ENCODE measurements around the gene DCAF5.
A peak's percentile ranks its signal among the peaks of the same experiment; 100 is the strongest.

DCAF5 gene

DNA sequence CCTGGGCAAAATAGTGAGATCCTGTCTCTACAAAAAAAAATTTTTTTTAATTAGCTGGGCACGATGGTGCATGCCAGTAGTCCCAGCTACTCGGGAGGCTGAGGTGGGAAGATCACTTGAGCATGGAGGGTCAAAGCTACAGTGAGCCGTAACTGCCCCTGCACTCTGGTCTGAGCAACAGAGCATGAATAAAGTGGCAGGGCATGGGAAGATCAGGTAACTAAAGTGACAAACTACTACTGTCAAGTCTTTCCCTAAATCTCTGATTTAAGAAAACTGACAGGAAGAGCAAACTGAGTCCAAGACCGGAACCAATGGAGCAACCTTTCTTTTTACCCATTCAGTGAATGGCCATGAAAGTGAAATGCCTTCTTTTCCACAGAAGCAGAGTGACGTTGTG is 10.8 kb downstream of the DCAF5 start:
- DNase-seq: no peak

DNA sequence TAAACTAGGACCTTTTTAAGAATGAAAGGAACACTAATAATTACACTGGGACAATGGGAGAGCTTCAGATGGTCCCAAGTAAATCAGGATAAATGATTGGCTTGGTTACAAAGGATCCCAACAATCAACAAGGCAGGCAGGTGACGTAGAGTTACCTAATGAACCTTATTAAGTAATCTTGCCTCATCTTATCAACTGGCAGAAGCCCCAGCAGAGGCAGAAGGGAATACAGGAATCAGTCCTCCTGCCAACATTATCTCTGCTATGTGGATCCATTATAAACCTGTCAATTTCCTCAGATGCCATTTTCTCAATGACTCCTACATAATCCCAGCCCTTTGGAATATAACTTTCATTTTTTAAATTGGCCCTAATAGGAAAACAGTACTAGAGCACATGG is 11.4 kb downstream of the DCAF5 start:
- no peak for DNase-seq

DNA sequence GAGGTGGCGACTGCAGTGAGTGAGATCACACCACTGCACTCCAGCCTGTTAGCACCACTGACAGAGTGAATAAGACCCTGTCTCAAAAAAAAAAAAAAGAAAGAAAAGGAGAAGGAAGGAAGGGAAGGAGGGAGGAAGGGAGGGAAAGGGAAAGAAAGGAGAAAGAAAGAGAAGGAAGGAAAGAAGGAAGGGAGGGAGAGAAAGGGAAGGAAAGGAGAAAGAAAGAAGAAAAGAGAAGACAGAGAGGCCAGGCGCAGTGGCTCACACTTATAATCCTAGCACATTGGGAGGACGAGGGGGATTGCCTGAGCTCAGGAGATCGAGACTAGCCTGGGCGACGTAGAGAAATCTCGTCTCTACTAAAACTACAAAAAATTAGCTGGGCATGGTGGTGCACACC is 13.2 kb downstream of the DCAF5 start:
- DNase-seq: no peak

DNA sequence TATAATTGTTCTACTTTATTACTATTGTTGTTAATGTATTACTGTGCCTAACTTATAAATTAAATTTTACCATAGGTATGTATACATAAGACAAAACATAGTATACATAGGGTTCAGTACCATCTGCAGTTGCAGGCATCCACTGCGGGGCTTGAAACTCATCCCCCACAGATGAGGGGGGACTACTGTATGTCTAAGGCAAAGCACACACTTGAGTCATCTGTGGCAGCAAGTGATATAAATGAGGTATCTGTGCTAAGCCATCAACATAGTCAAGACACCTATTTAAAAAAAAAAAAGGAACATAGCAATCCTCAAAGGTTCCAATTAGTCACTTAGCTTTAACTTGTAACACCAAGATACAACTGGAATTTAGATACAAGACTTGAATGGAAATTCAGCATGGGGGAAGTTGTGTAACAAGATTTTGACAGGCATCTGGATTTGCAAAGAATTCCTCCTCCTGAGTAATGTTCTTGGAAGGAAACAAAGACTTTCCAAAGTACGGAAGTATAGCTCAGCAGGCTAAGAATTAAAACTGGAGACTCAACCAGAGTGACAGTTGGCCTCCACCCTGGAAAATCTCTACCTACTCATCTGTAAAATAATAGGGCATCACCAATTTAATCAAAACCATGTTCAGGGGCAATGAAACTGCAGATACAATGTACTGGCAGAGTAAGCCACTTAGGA is 14.9 kb downstream of the DCAF5 start:
- DNase-seq: peak; percentile 40

DNA sequence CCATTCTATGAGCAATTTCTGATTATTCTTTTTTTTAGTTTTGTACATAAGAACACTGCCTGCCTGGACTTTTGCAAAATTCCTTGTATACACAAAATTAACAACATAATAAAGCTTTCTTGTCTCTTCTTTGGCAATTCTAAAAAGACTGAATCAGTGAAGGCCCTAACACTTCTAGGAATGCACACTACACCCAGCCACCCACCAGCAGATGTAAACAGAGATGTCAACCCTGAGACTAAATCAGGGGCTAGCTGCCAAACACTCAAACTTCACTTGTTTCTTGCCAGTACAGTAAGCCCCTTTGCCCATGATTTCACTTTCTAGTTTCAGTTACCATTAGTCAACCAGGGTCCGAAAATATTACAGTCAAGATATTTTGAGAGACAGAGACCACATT is 15.5 kb downstream of the DCAF5 start:
- no peak for DNase-seq

DNA sequence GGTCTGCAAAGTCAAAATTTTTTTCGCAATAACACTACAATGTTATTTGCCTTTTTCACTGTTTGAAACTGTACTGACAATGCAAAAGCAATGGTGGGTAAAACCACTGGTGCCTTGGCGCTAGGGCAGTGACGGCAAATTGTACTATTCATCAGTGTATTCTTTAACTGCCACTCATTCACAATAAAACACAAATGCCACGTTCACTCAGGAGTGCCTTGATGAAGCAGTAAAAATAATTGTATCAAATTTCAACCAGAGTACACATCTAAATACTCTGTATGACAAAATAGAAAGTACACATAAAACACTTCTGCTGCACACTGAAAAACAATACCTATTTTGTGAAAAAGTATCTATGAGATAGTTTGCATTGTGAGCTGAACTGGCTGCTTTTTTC is 17.8 kb downstream of the DCAF5 start:
- no peak for DNase-seq

DNA sequence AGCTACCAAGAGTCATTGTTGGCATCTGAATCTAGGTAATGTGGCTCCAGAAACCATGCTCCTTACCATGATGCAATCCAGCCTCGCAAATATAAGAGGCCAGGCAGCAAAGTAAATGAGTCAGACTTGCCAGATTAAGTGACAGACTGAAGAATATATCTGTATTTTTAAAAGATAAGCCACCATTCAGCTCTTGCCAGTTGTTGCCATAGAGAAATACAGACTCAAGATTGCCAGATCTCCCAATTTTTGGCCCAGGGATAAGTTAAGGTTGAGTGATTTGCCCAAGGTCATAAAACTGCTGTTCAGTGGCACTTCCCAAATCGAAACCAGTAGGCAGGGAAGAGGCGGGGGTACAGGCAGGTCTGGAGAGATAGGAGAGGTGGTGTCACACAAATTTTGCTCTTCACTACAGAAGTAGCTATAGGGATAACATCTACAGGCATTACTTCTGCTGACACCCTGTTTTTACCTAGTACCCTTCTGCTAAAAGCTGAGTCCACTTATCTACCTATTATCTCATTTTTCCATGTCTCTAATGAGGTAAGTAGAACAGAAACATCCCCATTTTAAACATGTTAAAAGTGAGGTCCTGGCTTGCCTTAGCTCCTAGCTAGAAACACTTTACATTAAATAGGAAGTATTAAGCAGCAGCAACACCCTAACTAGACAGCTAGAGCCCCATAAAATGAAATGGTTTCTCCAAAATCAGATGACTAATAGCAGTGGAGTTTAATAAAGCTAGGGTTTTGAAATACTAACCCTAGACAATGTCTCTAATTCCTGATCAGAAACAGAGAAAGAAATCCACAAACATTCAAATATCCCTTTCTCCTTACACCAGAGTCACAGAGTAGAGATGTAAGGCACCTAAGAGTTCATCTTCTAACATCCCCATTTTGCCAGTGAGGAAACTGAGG is 19.5 kb downstream of the DCAF5 start:
- peak; percentile 31 for DNase-seq

DNA sequence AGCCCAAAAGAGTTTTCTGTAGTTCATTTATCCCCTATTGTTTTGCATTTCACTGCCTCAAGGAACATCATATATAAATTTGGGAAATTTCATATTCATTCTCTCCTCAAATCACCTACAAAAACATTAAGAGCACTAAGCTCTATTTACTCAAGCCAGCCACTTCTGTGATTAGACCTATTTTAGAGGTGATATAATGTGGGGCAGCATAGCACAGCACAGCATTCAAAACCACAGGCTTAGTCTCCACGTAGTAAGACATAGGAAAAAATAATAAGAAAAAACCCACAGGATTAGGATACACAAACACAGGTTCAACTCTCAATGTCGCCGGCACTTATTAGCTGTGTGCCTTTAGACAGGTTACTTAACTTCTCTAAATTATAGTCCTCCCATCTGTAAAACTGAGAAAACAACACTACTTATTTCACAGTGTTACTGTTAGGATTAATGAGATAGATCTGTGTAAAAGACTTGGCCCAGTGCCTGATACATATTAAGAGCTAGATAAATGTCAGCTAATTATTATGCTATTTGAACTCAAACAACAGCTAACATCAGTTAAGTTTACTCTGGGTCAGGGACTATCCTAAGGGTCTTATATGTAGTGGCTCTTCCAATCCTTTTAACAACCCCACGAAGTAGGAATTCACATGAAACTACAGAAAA is 20.3 kb downstream of the DCAF5 start:
- DNase-seq: no peak

DNA sequence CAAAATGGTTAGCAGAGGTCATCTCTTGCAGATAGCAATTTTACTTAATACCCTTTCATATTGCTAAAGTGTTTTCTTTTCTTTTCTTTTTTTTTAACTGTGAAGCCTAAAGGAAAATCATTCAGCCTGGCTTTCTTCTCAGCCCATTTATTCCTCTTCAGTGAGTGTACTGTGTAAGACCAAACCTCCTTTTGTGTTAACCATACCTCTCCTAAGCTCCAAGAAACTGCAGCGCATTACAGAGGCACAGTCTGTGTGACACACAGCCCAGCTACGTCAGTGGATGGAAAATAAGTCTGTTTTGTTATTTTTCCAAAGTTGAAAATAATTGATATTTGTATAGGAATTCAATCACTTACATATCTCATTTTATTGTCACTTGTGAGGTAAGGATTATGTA is 21.7 kb downstream of the DCAF5 start:
- no peak for DNase-seq

DNA sequence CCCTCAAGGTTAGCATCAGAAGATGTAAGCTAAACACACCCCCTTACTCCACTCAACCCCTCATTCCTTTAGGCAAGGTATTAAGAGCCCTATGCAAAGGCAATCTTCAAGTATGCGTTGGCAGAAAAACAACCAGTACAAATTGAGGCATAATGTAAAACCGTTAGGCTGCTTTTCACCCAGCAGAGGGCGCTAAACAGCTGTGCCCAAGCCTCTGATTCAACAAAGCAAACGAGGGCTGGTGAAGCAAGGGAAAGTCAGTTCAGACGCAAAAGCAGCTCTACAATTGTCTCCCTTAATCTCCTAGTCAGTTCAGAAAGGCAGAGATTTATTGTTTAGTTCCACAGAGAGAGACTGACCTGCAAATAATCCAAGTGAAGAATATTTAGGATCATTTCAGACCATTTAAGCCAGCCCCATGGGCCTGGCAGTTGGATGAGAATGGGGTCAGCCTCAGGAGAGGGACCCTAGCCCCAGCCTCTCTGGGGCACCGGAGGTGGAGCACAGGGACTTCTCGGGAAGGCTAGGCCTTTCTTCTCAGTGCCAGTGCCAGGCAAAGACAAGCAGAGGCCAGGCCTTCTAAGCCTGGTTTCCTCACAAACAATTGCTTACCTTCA is 23.5 kb downstream of the DCAF5 start:
- DNase-seq: peak; percentile 79

DNA sequence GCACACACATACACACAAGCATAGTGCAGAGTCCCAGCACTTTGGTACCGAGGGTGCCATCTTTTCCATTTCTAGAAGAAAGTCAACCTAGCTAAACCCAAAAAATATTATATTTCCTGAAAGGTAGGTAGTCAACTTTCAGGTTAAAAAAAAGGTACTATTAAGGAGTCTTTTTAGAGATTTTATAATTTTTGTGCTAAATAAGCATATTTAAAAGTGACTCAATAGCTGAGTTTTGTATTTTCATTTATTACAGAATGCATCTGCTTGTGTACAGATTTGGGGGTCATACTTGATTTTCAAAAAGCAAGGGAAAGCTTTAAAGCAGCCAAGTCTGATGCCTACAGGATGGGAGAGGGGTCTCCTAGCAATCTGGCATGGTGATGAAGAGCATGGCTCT is 34.6 kb downstream of the DCAF5 start:
- DNase-seq: no peak

DNA sequence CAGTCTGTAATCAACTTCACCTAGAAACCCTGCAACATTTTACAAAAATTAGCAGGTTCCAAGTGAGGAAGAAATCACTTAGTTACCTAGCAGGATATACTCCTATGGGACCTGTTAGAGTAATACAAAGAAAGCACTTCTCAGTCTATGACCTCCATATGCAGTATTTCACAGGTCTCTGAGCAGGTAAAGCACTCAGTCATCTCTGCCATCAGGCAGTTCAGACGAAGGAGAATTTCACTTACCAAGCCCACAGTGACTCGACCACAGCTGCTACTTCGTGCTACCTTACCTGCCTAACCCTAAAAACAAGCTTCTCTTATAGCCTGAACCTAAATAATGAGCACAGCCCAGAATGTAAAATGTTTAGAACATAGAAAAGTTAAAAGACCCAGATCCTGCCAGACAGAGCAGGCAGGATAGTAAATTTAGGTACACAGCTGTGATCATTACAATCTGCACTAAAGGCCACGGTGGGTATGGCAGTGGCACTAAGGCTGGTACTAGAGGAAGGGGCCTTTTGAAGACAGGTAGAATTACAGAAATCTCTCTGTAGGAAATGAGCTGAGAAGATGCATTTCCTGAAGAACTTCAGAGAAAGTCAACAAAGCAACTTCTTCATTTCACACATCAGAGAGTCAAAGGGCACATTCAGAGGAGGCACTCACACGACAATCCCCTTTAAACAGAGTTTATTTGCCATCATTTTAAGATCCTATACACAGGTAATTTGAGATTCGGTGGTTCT is 35.7 kb downstream of the DCAF5 start:
- DNase-seq: no peak

DNA sequence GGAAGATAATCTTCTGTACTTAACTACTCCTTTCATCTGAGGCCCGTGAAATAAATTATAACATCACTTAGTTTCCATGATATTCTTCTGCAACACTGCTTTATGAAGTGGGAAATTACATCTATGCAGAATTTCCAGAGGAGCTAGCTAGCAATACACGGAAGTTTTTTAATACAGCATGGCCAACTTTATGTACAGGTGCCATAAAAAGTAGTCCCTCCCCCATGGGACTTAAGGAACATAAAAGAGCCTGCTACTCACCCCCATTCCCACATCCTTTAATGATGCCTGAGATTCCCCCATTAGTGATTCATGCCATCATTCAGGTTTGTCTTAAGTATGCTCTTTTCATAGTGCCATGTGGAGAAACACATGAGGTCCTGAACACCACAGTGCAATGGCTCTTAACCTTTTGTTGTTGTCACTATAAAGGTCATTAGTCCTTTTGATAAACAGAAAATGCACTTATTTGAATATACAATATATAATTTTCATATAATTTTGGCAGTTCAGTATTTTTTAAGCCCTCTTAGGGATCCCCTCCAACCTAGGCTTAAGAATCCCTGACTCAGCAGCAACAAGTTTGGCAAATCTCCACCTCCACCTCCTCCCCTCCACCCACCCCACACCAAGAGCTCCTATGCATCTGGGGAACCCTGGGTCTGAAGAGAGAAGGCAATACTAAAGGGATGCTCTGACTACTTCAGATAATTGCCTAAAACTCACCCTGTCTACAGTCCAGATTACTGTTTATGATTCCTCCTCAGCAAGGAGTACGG is 37.3 kb downstream of the DCAF5 start:
- no peak for DNase-seq

DNA sequence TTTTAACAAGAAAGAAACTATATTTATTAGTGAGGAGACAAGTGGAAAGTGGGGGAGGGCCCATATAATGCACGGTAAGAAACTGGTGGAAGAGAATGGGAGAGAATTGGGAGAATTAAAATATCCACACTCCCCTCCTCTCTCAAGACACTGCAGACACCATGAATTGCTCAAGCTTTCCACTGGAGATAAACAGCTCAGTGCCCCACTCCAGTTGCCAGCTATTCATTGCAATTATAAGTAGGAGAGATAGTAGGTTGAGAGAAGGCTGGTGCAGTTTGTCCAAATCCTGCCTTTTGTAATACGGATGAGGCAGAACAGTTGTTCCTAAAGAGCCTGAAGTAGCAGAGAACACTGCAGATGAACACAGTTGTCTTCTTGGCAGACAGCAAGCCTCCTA is 38.2 kb downstream of the DCAF5 start:
- no peak for DNase-seq

DNA sequence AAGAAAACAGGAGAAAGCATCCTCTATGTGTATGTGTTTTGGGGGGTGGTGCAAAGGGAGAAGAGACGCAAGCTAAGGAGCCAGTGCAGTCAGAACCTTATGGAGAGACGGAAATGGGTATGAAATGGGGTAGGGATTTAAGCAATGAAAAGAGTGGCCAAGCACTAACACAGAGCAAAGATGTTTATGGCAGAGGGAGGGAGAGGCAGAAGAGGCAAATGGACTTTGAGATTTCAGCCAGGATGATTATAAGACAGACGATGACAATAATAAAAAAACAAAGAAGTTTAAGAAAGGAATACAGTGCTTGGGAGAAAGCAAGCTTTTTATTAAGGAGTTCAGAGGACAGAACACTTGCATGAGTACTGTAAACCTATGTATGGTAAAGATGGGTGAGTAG is 44.6 kb downstream of the DCAF5 start:
- no peak for DNase-seq

DNA sequence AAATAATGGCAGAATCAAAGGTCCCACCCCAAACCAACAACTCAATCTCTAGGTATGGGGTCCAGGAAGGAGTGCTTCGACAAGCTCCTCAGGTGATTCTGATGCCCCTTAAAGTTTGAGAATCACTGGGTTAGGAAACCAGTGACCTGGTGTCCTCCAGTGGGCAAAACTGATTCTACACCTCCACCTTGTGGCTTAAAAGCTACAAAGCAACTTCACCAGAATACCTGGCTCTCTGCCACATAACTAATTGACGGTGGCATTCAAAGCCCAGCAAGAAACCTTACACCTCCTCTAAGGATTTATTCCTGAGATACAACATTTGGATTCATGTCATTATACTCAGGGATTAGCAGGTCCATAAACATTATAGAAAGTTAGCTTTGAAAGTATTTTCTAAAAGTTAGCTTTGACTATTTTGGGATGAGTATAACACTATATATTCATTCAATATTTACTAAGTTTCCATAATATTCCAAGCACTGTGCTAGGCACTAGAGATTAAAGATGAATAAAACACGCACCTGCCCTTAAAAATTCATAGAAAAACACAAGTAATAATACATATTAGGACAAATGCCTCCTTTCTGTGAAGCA is 45.4 kb downstream of the DCAF5 start:
- DNase-seq: peak; percentile 21

DNA sequence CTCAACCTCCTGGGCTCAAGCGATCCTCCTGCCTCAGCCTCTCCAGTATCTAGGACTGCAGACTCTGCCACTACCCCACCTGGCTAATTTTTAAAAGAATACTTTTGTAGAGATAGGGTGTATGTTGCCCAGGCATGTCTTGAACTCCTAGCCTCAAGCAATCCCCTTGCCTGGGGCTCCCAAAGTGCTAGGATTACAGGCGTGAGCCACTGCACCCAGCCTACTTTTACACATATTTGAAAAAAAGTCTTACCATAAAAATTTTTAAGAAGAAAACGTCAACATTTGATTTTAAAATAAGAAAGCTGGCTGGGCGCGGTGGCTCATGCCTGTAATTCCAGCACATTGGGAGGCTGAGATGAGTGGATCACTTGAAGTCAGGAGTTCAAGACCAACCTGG is 46.5 kb downstream of the DCAF5 start:
- no peak for DNase-seq

DNA sequence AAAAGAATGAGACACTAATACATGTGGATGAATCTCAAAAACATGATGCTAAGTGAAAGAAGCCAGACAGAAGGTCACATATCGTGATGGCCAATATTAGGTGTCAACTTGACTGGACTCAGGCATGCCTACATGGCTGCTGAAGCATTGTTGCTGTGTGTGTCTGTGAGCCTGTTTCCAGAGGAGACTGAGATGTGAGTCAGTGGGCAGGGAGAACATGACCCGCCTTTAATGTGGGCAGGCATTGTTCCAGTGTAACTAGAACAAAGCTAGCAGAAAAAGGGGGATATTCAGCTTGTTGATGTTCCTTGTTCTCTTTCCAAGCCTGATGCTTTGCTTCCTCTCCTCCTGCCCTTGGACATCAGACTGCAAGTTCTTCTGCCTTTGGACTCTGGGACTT is 47.6 kb downstream of the DCAF5 start:
- DNase-seq: no peak

DNA sequence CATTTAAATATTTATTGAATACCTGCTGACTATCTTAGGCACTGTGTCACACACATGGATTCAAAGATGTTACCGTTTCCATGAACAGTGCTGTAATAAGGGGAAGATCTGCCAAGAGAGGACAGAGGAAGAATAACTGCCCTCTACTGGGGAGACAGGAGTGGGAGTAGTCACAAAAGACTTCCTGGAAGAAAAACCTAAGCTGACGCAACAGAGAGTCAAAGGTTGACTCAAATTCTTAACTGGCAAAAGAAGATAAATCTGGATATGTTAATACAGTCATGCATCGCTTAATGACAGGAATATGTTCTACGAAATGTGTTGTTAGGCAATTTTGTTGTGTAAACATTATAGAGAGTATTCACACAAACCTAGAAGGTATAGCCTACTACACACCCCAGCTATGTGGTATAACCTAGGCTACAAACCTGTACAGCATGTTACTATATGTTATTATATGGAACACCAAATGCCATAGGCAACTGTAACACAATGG is 51.5 kb downstream of the DCAF5 start:
- DNase-seq: no peak

DNA sequence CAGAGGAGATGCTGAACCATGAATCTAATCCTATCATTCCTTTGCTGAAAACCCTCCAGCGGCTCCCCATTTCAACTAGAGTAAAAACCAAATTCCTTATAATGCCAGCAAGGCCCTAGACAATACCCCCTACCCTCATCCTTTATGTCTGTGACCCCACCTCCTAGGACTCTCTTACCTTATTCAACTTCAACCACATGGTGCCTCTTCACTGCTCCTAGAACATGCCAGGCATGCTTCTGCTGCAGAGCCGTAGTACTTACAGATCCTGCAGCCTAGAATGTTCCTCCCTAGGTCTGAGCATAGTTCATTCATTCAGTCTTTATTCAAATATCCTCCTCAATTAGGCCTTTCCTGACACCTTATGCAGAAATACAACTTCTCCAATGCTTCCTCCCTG is 54.9 kb downstream of the DCAF5 start:
- no peak for DNase-seq

DNA sequence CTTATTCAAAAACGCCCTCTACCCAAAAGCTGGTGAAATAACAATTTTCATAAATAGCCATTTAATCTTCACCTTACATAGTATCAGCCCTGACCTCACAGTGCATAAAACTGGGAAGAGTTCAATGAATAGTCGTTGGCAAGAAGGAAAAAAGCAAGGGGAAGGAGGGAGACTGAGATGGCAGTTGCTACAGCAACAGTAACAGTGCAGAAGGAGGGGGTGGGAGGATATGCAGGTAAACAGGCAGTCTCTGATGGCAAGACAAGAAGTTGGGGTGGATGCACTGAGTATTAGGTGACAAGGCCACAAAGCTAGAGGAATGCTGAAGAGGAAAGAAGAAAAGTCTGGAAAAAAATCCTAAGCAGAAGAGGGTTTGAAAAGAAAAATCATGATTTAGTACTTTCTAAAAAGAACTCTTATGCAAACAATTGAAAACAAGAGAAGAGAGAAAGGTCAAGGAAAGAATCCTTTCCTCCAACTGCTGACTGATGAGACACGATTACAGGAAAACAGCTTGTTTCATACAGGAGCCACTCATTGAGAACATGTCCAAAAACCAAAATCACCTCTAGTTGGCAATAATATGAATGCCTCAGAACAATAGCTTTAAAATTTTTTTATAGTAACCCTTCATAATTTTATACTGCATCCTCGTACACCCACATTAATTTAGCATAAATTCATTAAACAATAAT is 56.0 kb downstream of the DCAF5 start:
- DNase-seq: no peak
